ENCODE results near the gene SMC4.

SMC4 gene

GRCh38 chr3:160401291-160402095 lies 2.0 kb downstream of the SMC4 start:
- TF ChIP-seq, protein P1, sequence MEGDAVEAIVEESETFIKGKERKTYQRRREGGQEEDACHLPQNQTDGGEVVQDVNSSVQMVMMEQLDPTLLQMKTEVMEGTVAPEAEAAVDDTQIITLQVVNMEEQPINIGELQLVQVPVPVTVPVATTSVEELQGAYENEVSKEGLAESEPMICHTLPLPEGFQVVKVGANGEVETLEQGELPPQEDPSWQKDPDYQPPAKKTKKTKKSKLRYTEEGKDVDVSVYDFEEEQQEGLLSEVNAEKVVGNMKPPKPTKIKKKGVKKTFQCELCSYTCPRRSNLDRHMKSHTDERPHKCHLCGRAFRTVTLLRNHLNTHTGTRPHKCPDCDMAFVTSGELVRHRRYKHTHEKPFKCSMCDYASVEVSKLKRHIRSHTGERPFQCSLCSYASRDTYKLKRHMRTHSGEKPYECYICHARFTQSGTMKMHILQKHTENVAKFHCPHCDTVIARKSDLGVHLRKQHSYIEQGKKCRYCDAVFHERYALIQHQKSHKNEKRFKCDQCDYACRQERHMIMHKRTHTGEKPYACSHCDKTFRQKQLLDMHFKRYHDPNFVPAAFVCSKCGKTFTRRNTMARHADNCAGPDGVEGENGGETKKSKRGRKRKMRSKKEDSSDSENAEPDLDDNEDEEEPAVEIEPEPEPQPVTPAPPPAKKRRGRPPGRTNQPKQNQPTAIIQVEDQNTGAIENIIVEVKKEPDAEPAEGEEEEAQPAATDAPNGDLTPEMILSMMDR (IDR thresholded peaks at IDR 0.05; ENCODE audit: low read length, missing control alignments), result no peak
- H3K4me3 ChIP-seq (replicated peaks; ENCODE audit: low read depth, low read length), result peak overlapping the region; percentile 96
- DNase-seq (ENCODE audit: low read depth), result peak; percentile 87

- TF ChIP-seq, protein P1 (IDR thresholded peaks at IDR 0.05; ENCODE audit: low read length, missing control alignments), result no peak
- peak; percentile 29 for DNase-seq (ENCODE audit: low read depth)
- peak overlapping the region; percentile 96 for H3K4me3 ChIP-seq (replicated peaks; ENCODE audit: low read depth, low read length)
Observed at GRCh38 chr3:160402221-160403027, 3.0 kb downstream of the SMC4 start.

DNA sequence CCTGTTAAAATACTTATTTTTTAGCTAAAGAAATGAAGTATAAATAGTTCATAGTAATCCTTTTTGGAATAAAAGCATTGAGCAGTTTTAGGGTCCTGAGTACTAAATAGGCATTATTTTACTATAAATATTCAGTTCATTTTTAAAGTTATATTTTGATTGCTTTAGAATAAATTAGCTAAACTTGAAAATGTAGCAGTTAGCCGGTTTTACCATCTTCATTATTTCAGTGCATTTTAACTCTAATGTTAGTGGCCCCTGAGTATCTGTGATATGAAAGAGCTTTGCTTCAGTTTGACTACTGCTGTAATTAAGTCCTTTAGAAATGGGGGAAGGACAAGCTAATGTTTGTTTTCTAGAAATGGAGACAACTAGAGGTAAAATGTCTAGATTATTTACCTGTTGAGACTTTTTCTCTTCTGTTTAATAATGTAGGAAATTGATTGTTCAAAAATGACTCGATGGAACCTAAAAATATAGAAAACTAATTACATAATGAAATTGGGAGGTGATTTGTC lies 3.6 kb downstream of the SMC4 start:
- H3K4me3 ChIP-seq (replicated peaks; ENCODE audit: low read depth, low read length), result peak overlapping the region; percentile 96
- DNase-seq (ENCODE audit: low read depth), result peak; percentile 36
- TF ChIP-seq, protein P1 (IDR thresholded peaks at IDR 0.05; ENCODE audit: low read length, missing control alignments), result no peak

GRCh38 chr3:160403796-160404470 lies 4.5 kb downstream of the SMC4 start:
- peak; percentile 58 for DNase-seq (ENCODE audit: low read depth)
- peak overlapping the region; percentile 96 for H3K4me3 ChIP-seq (replicated peaks; ENCODE audit: low read depth, low read length)
- TF ChIP-seq, protein P1 (IDR thresholded peaks at IDR 0.05; ENCODE audit: low read length, missing control alignments), result no peak

DNA sequence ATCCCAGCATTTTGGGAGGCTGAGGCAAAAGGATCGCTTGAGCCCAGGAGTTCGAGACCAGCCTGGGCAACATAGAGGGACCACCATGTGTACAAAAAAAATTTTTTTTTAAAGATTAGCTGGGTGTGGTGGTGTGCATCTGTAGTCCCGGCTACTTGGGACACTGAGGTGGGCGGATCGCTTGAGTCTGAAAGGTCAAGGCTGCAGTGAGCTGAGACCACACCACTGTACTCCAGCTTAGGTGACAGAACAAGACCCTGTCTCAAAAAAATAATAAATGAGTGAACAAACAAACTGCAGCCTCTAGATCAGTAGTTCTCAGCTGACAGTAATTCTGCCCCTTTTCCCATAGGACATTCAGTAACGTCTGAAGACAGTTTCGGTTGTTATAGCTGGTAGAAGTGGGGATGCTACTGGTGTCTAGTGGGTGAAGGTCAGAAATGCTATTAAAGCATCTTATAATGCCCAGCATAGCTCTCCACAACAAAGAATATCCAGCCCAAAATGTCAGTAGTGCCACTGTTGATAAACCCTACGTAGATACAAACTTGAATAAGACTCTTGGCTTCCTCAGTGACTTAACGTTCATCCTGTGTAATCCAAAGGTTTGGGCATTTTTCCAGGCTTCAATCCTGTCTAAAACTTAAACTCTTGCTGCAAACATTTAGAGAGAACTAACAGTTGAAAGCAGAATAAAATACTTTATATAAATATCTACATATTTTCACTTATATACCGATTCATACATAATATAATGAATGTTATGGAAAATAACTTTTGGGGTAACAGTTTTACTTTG lies 10.6 kb downstream of the SMC4 start:
- DNase-seq (ENCODE audit: low read depth), result peak; percentile 51
- no peak overlapping the region for H3K4me3 ChIP-seq (replicated peaks; ENCODE audit: low read depth, low read length)
- TF ChIP-seq, protein P1 (IDR thresholded peaks at IDR 0.05; ENCODE audit: low read length, missing control alignments), result no peak

- no peak for DNase-seq (ENCODE audit: low read depth)
- H3K4me3 ChIP-seq (replicated peaks; ENCODE audit: low read depth, low read length), result no peak overlapping the region
- TF ChIP-seq, protein P1 (IDR thresholded peaks at IDR 0.05; ENCODE audit: low read length, missing control alignments), result no peak
Observed at GRCh38 chr3:160412477-160412876, 13.0 kb downstream of the SMC4 start.

Measured in fibroblast of pulmonary artery (primary cell).